NCI-H526 (cell line): ENCODE data around the gene MED29.
A peak's percentile ranks its signal among the peaks of the same experiment; 100 is the strongest.

Experiments used
- DNase-seq, 2 experiments: peaks; one replicate each; lab custom pipeline; 2025; lab: John Stamatoyannopoulos, UW

The MED29 gene

GRCh38 chr19:39411081-39411831 lies 20.1 kb downstream of the MED29 start:
- DNase-seq = no peak

- peak; percentile 95 to 97 for DNase-seq
Measured at GRCh38 chr19:39411832-39412099, 20.6 kb downstream of the MED29 start.

GRCh38 chr19:39412100-39412866 lies 21.1 kb downstream of the MED29 start, which contains the start of gene PLEKHG2:
PLEKHG2 (plus strand) TSS chr19:39412669; CDS start chr19:39414087, 1,418 bp downstream.
- DNase-seq = peak; percentile 99 to 100

DNA sequence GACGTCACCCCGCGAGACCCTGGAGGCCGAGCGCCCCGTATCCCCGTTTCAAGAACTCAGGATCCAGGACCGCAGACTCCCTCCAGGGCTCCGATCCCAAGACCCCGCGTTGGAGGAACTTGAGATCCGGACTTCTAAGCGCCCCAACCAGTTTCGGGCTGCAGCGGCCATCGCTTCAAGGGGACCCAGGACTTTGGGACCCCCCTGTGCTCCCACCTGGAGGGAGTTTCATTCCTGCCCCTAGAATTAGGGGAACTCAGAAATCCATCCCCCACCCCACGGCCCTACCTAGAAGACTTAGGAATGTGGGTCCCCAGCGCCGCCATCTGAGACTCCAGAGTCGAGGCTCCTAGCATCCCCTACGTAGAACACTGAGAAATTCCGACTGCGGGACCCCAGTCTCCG lies 21.7 kb downstream of the MED29 start:
- DNase-seq = no peak

DNA sequence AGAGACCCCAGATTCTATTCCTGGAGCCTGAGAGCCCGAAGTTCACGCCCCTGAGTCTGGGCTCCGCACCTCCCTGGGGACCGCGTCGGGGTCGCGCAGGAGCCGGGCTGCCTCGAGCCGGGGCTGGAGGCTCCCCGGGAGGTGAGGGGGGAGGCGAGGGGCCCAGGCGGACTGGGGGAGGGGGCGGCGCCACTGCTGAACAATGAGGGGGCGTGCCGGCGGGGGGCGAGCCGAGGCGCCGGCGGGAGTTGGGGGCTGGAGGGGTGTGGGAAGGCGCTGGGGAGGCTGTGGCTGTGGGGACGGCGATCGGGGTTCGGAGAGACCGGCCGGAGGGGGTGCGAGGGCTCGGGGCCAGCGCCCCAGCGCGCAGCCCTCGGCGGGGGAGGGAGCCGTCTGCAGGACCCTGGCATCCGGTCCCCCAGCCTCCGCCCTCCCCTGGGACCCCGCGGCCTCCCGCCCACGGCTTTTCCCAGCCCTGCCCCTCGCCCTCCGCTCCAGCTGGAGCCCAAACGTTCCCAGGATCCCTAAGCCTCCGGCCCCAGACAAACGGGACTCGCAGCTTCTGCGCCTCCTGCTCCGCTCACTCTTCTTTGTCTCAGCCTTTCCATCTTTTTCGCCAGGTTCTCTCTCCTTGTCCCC lies 22.2 kb downstream of the MED29 start:
- peak; percentile 52 to 83 for DNase-seq

DNA sequence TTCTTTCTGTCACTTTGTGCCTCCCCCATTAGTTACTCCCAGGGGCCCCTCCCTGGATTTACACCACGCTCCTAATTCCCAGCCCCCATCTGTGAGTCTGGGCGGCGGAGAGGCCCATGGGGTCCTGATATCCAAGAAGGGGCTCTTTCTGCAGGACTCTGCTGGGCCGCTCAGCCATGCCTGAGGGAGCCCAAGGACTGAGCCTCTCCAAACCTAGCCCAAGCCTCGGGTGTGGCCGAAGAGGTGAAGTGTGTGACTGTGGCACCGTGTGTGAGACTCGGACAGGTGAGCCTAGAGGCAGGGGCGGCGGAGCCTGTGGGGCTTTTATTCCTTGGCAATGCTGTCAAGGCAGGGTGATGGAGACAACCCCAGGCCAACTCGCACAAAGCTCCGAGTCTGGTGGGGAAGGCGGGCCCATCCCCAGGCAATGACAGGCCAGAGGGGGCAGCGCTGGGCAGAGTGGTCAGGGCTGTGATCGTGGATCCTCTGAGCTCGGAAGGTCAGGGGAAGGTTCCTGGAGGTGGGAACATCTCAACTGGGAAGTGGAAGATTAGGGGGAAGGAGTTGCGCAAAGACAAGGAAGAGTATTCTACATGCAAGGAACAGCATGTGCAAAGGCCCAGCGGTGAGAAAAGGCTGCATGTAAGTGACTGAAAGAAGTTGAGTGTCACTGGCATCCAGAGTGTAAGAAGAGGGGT lies 22.9 kb downstream of the MED29 start:
- peak; percentile 48 to 52 for DNase-seq

- no peak for DNase-seq
Measured at GRCh38 chr19:39415111-39416046, 24.2 kb downstream of the MED29 start.

GRCh38 chr19:39416152-39417120 lies 25.3 kb downstream of the MED29 start:
- no peak for DNase-seq

DNA sequence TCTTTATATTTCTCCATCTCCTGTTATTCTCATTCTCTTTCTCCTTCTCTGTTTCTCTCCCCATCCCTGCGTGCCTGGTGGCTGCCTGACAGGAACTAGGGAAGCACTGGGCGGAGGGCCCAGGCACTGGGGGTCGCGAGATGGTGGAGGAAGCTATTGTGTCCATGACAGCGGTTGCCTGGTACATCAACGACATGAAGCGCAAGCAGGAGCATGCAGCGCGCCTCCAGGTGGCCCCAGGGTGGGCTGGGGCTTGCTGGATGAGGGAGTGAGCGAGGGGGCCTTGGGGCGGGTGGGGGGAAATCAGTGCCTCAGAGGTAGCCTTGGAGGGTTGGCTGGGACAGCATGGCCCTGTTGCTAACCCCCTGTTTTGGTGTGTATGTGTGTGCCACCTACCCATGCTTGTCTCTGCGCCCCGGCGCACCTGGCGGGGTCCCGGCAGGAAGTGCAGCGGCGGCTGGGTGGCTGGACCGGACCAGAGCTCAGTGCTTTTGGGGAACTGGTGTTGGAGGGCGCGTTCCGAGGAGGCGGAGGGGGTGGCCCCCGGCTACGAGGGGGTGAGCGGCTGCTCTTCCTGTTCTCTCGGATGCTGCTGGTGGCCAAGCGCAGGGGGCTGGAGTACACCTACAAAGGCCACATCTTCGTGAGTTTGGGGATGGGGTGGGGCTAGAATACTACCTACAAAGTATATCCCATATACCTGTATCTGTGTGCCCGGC lies 26.4 kb downstream of the MED29 start:
- DNase-seq = no peak

- DNase-seq = no peak
Measured at GRCh38 chr19:39419003-39419402, 27.8 kb downstream of the MED29 start.

DNA sequence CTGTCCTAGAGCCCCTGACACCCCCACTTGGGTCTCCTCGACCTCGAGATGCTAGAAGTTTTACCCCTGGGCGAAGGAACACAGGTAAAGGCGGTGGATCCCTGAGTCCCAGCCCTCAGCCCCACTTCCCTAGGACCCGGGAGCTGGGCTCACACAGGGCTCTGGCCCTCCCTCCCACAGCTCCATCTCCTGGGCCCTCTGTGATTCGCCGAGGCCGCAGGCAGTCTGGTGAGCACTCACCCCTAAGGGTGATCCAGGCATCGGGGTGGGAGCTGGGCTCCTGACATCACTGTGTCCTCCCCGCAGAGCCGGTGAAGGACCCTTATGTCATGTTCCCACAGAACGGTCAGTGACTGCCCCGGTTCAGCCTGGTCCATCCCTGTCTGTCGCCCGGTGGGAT lies 29.6 kb downstream of the MED29 start:
- DNase-seq = no peak

- DNase-seq = no peak
Measured at GRCh38 chr19:39422020-39422419, 30.8 kb downstream of the MED29 start.

DNA sequence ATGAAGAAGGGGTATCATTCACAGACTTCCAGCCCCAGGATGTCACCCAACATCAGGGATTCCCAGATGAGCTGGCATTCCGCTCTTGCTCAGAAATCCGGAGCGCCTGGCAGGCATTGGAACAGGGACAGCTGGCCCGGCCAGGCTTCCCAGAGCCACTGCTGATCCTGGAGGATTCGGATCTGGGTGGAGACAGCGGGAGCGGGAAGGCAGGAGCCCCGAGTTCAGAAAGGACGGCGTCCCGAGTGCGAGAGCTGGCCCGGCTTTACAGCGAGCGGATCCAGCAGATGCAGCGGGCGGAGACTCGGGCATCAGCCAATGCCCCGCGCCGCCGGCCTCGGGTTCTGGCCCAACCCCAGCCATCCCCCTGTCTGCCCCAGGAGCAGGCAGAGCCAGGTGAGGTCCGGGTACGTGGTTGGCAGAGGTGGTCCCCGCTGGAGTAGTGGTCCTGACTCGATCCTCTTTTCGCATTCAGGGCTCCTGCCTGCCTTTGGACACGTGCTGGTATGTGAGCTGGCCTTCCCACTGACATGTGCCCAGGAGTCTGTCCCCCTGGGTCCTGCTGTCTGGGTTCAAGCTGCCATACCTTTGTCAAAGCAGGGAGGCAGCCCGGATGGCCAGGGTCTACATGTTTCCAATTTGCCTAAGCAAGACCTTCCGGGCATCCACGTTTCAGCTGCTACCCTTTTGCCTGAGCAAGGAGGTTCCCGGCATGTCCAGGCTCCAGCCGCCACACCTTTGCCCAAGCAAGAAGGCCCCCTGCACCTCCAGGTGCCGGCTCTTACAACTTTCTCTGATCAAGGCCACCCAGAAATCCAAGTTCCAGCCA lies 32.3 kb downstream of the MED29 start:
- no peak for DNase-seq

DNA sequence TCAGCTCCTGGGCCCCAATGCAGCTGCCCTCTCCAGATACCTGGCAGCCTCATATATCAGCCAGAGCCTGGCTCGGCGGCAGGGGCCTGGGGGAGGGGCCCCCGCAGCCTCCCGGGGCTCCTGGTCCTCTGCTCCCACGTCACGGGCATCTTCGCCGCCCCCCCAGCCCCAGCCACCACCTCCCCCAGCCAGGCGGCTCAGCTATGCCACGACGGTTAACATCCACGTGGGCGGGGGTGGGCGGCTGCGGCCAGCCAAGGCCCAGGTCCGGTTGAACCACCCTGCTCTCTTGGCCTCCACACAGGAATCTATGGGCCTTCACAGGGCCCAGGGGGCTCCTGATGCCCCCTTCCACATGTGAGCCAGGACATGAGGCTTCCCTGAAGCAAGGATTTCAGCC lies 33.8 kb downstream of the MED29 start:
- no peak for DNase-seq

DNA sequence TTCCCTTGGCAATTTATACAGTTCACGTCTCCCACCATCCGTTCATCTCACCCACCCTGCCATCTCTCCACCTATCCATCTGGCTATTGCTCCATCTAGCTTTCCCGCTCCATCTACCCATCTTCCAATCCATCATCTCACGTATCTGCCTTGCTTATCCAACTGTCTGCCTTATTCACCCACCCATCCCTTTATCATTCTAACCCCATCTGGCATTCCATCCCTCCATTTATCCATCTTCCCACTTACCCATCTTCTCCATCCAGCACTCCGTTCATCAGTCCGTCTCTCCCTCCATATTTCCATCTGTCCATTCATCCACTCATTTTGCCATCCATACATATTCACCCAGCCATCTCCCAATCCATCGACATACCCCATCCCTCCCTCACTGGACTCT lies 34.6 kb downstream of the MED29 start:
- DNase-seq = no peak

GRCh38 chr19:39426170-39426569 lies 35.0 kb downstream of the MED29 start:
- DNase-seq = no peak

GRCh38 chr19:39427707-39428106 lies 36.5 kb downstream of the MED29 start:
- no peak for DNase-seq

- peak in 1 of 2 experiments; percentile 30 for DNase-seq
Measured at GRCh38 chr19:39428283-39429112, 37.3 kb downstream of the MED29 start.
